Measurements from ENCODE around the gene RIPK4. TPM values are rescaled to one million over a fixed set of nuclear protein-coding genes. Genes with fewer than 3 reads are reported as not detected.
A peak's percentile ranks its signal among the peaks of the same experiment; 100 is the strongest.
"Not testable (repeated sequence)": the region's sequence is repeated elsewhere in the genome, so short reads cannot be mapped to it uniquely, and the experiment has no call there.

Gene RIPK4
- total RNA-seq, 1 experiment from 2014 or later = 16.5 TPM

DNA sequence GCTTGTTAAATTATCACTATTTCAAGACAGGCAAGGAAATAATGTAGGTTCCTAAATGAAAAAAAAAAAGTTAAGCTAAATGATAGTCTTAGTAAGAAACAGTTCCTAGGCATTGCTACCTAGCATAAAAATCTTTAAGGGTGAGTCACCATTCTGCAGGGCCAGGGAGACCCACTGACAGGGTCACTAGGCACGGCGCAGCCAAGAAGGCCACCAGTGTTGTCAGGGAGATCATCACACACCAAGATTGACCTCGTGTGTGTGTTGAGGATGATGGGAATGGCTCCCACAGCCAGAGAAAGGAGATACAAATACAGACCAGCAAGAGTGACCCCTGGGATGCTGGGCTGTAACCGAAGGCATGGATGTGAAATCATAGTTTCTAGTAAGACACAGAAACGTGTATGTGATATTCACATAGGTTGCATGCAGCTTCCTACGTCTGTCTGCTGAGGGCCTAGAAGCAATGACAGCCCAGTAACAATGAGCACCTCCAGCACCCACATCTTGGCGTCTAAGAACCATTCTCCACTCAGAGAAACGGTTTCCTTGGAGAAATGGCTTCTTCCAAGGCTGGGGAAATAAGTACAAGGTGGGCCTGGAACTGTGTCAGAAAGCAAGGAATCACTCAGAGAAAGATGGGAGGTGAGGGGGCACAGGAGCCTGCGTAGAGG, 29.1 kb downstream of the RIPK4 start:
- no peak for DNase-seq (ENCODE audit: low spot score)

DNA sequence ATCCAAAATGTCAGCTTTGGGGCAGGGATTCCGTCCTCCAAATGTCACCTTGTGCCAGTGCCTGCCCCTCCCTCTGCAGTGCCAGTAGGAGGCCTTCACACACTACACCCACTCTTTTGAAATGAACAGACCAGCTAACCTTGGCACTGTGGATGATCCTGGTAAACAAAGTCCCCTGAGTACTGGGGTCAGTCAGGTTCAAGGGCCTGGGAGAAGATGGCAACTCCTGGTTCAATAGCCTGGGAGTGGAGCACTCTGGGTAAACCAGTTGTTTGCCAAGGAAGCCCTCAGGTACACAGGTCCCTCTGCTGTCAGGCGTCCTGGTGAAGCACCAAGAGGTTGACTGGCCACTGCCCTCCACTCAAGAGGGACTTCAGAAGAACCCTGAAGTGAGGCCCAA, 30.4 kb downstream of the RIPK4 start:
- no peak for DNase-seq (ENCODE audit: low spot score)

DNA sequence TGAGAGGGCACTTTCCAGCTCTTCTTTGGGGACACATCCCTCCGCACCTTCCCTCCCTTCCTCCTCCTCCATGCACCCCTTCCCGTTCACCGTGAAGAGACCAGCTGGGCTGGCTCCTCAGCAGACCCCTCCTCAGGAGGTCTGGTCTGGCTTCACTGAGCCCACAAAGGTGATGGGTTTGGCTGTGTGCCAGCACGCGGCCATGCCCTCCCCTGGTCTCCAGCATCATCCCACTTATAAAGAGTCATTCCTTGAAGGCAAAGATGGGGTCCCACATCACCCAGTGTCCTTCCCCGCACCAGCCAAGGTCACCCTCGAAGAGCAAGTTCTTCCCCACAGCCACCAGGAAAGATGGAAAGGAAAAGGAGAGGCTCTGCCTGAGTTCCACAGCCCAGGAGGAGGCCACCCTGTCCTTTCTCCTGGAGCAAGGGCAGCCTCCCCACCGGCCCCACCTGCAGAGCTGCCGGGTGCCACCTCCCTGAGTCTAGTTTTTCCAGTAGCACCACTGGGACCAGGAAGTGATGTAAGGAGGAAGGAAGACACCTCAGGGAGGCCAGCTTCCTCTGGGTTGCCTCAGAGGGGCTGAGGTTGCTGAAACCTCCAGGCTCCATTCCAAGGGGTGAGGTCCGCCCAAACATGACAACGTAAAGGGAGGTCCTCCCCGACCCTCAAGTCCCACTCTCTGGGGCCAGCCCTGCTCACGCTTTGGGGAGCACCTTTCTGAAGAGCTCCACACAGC, 32.7 kb downstream of the RIPK4 start:
- no peak for DNase-seq (ENCODE audit: low spot score)

DNA sequence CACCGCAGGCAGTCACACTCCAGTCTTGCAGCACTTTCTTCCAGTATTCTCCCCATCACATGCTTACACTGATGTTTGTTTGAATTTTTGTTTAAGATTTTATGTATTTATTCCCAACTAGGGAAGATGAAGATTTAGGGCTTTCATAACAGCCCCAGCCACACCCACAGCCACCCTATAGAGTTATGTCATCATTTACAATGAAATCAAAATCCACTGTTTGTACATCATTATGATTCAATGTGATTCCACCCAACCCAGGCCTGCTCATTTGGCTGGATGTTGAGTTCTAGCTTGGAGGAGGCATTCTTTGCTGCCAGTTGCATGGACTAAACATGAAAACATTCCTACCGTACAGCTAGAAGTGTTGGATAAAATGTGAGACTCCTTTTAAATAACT, 35.8 kb downstream of the RIPK4 start:
- DNase-seq (ENCODE audit: low spot score) = no peak

DNA sequence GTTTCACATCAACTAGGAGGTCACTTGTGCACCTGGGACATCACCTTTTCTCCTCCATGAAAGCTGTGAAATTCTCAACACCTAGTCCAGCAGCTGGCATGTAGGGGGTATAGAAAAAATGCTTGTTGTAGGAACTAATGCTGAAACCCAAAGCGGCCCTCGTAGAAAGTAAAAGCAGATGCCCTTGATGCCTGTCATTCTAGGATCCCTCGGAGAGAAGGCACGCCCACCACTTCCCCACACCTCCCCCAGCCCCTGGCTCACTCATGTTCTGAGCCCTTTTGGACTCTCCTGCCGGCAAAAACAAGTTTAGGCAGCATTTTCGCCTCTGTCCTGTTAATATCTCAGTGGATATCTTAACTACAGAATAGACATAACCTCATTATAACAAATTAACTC, 36.5 kb downstream of the RIPK4 start:
- no peak for DNase-seq (ENCODE audit: low spot score)

DNA sequence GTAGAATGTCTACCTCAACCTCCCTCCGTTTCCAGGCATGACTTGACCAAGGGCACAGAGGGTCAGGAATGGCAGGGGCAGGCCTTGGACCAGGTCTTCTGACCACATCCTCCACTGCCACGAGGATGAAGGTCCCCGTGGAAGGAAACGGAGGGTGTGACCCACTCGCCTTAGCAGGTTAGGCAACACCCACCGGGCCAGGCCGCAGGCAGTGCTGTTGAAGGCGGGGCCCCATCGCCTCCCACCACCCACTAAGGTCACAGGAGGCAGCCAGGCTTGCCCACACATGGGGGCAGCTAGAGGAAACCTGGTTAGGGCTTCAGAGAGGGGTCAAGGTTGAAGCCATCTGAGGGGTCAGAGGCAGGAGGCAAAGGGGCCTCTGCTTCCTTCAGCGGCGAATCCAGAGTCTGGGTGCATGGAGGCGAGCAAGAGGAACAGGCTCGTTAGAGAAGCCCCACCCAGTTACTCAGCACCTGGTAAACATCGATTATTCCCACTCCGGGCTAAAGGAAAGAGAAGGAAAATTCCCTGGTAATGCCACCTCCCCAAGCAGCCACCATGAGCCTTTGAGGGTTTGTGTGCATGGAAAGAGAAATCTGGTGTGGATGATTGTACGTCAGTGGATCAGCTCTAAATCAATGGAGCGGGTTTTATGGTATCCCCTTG, 37.0 kb downstream of the RIPK4 start:
- no peak for DNase-seq (ENCODE audit: low spot score)

DNA sequence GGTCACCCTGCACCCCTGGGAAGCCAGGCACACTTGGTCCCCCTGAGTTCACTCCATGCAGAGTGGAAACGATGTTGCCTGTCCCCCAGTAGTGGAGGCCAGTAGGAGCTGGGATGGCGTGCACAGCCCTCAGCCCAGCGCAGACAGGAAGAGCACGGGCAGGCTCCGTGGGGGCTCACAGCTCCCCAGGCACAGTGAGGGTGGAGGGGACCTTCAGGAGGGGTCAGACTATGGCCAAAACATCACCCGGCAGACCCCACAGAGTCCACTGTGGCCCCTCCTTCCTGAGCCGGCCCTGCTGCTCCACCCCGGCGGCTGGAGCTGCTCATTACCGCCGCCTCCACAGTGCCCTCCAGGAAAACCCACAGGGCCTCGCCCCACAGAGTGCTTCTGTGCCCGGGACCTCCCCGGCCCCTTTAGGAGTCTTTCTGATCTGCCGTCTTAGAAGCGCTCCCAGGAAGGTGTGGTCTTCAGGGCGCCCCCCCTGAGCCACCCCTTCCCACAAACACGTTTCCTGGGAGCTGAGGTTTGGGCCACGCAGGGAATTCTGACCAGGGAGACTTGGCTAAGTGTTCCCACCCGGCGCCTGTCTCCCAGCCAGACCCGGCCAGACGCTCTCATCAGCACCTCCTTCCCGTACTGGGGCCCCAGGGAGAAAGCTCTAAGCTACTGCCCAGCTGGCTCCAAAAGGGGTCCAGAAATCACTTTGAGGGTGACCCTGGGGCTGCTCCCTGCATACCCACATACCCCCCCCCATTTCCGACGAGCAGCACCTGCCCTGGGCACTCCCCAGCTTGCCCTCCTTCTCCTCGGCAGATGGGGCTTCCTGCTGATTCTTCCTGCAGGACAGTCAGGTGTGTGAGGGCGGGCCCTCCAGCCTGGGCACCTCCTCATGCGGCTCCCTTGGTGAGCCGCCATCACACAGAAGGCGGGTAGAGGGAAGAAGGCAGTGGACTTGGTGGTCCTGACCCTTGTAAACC, 38.8 kb downstream of the RIPK4 start:
- DNase-seq (ENCODE audit: low spot score) = no peak

DNA sequence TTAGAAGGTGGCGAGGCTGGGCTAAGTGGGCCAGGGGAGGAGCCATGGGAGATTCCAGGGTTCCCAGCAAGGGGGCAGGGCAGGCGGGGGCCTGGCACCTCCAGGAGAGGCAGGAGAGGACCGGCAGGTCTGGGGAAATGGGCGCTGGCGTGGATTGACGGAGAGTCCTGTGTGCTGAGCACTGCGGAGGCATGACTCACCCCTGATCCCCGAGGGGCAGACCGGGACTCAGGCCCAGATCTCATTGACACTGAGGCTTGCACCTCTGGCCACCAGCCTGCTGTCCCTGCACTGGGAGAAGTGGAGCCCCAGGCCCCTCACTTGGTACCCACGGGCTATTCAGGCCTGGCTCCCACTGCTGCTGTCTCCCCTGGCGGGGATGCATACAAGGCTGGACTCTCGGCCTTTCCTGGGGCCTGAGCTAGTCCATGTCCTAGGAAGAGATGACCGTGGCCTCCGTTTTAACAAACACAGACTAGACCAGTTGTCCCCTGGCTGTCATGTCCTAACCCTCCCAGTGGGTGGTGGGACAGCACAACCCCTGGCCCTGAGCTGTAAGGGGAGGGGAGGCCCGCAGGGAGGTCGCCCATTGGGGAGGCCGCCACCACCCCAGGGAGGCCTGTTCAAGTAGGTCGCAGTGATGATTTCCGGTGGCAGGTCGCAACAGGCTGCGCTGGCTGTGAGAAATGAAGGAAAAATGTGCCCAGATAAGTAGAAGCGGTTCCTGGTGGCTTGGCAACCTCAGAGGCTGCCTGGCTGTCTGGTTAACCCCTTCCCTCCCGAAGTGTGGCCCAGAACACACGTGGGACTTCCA, 39.7 kb downstream of the RIPK4 start:
- peak; percentile 89 for DNase-seq (ENCODE audit: low spot score)

DNA sequence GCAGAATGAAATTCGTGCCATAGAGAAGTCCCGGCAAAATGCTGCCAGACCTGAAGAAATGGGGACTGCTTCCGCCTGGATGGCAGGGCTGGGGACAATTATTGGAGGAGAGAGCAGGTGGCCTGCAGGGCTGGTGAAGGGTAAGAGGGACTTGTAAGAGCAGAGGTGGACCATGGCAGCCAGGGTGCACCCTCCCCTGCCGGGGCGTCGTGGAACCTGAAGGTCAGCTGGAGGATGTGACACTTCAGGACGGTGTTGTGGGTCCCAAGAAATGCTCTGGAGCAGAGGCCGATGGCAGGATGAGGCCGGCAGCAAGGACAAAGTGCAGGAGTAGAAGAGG, 40.3 kb downstream of the RIPK4 start:
- DNase-seq (ENCODE audit: low spot score) = no peak

DNA sequence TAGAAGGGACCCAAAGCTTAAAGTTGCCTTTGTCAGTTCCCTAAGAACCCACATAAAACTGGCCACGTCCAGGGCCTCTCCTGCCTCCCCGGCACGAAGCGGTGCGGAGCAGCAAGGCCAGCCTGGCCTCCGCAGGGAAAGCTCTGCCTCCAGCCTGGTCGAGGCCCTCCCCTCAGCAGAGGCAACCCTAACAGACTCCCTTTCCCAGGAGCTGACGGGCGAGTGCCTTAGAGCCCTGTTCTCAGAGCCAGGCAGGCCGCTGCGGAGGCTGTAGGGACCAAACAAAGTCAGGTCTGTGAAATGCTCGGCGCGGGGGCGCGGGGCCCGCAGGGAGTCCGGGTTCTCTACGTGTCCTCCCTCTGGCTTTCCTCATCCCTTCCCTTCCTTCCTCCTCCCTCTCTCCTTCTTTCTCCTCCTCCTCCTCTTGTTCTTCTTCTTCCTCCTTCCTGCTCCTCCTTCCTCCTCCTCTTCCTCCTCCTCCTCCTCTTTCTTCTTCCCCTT, 40.7 kb downstream of the RIPK4 start:
- DNase-seq (ENCODE audit: low spot score) = no peak

DNA sequence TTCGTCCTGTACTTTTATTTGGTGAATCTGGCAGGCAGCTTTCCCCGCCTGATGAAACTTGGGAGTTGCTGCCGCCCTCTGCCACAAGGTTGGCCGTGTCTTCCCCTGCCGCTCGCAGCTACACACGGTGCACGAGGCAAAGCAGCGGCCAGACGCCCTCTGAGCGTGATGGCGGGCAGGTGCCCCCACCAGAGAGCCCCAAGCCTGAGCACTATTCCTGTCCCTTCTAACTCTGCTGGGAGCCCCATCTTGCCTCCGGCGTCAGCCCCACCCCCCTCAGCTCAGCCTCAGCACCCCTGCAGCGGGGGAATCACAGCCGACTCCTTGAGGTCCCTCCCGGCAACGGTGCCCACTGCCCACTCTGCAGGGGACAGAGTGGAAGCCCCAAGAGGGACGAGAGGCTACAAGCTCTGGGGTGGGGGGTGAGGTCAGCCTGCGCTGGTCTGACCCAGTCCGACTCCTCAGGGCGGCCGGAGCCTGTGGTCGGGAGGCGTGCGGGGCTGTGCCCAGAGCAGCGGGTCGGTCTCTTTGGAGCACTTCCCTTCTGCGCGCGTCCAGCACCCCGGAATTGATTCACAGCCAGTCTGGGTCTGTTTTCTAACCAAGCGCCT, 41.3 kb downstream of the RIPK4 start:
- DNase-seq (ENCODE audit: low spot score) = no peak

DNA sequence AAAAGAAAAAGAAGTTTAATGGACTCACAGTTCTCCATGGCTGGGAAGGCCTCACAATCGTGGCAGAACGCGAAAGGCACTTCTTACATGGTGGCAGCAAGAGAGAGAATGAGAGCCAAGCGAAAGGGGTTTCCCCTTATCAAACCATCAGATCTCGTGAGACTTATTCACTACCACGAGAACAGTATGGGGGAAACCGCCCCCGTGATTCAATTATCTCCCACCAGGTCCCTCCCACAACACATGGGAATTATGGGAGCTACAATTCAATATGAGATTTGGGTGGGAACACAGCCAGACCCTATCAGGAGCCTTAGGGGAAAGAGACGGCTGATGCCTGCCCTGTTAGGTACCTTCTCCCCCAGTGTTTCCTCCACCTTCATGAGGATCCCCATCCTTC, 43.0 kb downstream of the RIPK4 start:
- DNase-seq (ENCODE audit: low spot score) = not testable (repeated sequence)

DNA sequence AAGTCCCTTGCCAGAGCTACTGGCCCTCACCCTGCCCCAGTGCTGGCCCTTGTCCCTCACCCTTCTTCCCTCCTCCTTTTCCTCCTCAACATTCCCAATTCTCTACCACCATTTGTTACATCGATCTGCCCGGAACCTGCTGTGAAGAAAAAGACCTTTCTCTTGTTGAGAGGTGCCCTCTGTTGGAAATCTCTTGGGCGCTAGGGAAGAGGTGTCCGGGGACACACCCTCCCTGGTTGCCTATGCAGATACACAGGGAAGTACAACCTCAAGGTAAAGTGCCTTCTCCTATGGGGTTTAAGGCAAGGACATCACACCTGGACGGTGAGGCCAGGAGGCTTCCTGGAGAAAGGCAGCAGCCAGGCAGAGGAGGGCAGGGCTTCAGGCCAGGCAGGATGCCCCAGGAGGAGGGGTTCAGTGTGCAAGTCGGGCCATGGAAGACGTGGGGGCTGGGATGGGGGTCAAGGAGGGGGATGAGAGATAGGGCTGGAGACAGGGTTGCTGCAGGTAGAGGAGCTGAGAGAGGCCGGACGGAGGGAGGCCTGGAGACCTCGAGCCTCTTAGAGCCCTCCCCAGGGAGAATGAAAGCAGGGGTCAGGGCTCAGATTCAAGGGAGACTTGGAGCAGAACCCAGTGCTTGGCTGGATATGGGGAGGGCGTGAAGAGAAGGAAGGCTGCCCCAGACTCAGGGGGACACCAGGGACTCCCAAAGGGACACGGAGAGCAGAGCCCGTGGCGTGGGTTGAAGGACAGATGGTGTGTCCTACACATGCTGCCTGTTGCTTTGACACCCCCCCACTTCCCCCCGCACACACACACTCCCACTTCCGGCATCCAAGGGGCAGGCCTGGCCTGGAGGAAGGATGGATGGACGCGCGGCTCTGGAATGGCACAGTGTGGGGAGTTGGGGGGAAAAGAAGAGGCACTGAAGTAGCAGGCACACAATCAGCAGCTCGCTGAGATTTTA, 44.5 kb downstream of the RIPK4 start:
- no peak for DNase-seq (ENCODE audit: low spot score)

DNA sequence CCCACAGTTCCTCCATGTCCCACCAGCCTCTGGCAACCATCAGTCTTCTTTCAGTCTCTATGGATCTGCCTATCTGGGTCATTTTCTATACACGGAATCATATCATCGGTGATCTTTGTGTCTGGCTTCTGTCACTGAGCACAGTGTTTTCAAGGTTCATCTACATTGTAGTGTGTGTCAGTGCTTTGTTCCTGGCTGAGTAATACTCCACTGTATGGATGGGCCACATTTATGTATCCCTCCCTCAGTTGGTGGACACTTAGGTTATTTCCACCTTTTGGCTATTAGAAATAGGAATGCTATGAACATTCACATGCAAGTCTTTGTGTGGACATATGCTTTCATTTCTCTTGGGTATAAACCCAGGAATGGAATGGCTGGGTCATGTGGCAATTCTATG, 46.6 kb downstream of the RIPK4 start:
- no peak for DNase-seq (ENCODE audit: low spot score)

DNA sequence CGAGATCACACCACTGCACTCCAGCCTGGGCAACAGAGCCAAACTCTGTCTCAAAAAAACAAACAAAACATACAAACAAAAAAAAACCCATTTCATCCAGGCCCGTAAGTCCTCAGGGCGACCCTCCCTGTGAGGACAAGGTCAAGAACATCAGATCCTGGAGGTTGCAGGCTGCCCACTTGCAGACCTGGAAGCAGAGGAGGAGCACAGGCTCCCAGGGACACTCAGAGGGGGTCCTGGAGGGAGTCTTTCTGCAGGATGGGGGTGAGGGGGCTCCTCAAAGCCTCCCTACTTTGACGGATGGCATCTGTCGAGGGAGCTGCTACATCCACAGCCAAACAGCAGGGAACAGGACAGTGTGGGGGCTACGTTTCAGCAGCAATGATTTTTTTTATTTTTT, 47.2 kb downstream of the RIPK4 start:
- no peak for DNase-seq (ENCODE audit: low spot score)

DNA sequence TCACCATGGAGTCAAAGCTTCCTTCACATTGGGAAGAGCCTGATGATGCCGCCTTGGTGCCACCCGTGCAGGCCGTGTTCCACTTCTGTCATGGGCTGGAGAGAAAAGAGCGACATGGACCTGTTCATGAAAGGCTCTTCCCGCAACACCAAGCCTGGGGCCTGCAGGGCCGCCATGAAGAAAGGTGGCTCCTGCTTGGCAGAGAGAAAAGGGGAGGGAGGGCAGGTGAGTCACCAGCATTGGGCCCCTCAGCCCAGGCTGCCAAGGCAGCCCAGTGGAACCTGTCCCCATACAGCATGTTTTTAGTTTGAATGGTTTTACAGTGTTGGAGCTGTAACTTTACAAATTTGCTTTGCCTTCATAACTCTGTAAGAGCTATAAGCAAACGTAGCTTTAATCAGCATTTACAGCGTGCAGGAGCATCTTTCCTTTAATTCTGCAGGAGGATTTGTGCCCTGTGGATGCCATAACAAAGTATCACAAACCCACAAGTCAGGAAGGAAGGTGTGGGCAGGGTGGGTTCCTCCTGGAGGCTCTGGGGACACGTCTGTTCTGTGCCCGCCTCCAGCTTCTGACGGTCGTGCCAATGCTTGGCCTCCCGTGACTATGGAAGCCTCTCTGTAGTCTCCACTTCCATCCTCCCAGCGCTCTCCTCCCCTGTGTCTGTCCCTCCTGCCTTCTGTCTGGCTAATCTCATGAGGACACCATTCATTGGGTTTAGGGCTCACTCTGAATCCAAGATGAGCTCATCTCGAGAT, 49.1 kb downstream of the RIPK4 start:
- DNase-seq (ENCODE audit: low spot score) = no peak

DNA sequence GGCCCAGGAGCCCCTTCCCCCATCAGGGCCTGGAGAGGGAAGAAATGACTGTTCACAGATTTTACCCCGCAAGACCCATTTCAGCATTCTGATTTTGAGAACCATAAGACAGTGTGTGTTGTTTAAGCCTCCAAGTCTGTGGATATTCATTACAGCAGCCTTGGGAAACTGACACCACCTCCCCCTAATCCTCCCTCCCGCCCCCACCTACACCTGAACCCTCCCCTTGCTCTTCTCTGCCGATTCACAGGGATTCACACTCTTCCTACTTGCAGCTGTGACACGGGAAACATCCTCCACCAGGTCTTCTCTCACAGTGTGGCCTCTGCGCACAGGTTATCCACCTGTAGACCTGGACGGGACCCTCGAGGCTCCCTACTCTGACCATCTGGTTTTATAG, 50.1 kb downstream of the RIPK4 start:
- DNase-seq (ENCODE audit: low spot score) = no peak

DNA sequence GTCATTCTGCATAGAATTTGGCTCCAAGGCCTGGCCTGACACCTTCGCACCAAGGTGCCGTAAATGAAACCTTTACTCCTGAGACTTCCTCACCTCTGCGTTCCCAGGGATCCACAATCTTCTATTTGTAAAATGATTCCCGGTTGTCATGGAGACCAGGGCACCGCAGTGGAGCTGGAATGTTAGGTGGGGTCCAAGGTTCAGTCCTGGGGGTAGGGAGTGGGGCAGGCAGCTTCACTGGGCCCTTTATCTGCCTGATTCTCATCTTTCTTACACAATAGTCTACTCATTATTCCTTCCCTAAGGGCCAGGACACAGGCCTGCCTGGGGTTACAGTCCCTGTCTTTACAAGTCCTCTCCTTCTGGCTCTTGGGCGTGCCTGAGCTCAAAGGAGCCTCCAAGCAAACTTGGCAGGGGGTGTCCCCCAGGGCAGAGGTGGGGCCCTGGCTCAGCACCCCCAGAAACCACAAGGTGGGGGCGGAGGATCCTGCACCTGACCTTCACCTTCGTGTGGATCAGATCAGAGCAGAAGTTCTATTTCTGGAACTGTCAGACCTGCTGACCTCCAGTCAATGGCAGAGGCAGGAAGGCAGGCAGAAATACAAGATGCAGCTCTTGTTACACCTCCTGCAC, 51.1 kb downstream of the RIPK4 start:
- DNase-seq (ENCODE audit: low spot score) = no peak
